HCT116 (cell line): ENCODE data around the gene PAM16. TPM values are rescaled to one million over a fixed set of nuclear protein-coding genes. Genes with fewer than 3 reads are reported as not detected.

ENCODE experiments used
- ATAC-seq: fragments of 200-7000 bp; cut with Tn5 transposase; 2 replicates; pipeline ENCODE4 v1.9.1; 2020; ENCODE audit warnings: mild to moderate bottlenecking, moderate library complexity
- BruUV-seq: library from RNA; stranded (reverse); fragments of 400-500 nt; replicated peaks from 2 replicates; lab custom pipeline; 2021; lab: Mats Ljungman, UMichigan
- CTCF ChIA-PET: fragments of 300-600 bp; sonication (Branson Sonifier 250); formaldehyde crosslinking; loops from one replicate; lab custom pipeline; 2021; ENCODE audit warnings: antibody characterized with exemption; lab: Charles Lee
- POLR2A ChIA-PET: fragments of 300-600, 350-600 bp; sonication (Branson Sonifier 250); formaldehyde crosslinking; loops from one replicate; lab custom pipeline; 2021; ENCODE audit warnings: antibody characterized with exemption; lab: Charles Lee
- RAD21 ChIA-PET, 2 experiments: fragments of 300-600 bp; sonication (Branson Sonifier 250); formaldehyde crosslinking; loops; one replicate each; lab custom pipeline; 2023; ENCODE audit warnings: low total read pairs in 2 of 2; ENCODE audit not compliant: uncharacterized antibody in 2 of 2, unreplicated experiment in 2 of 2, low non-redundant PET in 1 of 2; lab: Charles Lee
- DNase-seq: peaks from one replicate; pipeline ENCODE4 v3.0.0-alpha.2; 2010; ENCODE audit warnings: low read depth, low spot score
- H2AFZ ChIP-seq: fragments of 200-600 bp; shearing (Covaris generic), sonication (generic); 2 replicates; pipeline ENCODE4 v1.6.1; 2017; ENCODE audit warnings: low read depth, mixed run types, mixed read lengths, antibody characterized with exemption, low read length; ENCODE audit not compliant: poor library complexity, severe bottlenecking
- H3K27ac ChIP-seq: 2 replicates; pipeline ENCODE4 v1.5.1; 2012; ENCODE audit warnings: low read depth, low read length
- H3K27me3 ChIP-seq: fragments of 200-600 bp; sonication (generic); 2 replicates; pipeline ENCODE4 v1.6.1; 2016; ENCODE audit warnings: mixed run types, low read length, mixed read lengths; ENCODE audit not compliant: insufficient read depth
- H3K36me3 ChIP-seq, 2 experiments: fragments of 200-500 bp in 1 of 2; fragments of 200-600 bp in 1 of 2; sonication (Bioruptor generic) in 1 of 2; sonication (generic) in 1 of 2; 2 replicates each; pipeline versions ENCODE4 v1.5.1 to v1.6.1; 2014 to 2016; ENCODE audit warnings: low read length in 2 of 2, inconsistent platforms in 1 of 2, mixed read lengths in 1 of 2, mixed run types in 1 of 2; ENCODE audit not compliant: insufficient read depth in 2 of 2, control insufficient read depth in 1 of 2
- H3K4me1 ChIP-seq, 2 experiments: fragments of 200-600 bp in 1 of 2; sonication (generic) in 1 of 2; 2 replicates each; pipeline versions ENCODE4 v1.5.1 to v1.6.1; 2012 to 2017; ENCODE audit warnings: low read length in 2 of 2, inconsistent platforms in 1 of 2, mild to moderate bottlenecking in 1 of 2, mixed read lengths in 1 of 2, mixed run types in 1 of 2, moderate library complexity in 1 of 2; ENCODE audit not compliant: insufficient read depth in 2 of 2, control insufficient read depth in 1 of 2
- H3K4me2 ChIP-seq: fragments of 200-600 bp; sonication (generic); 2 replicates; pipeline ENCODE4 v1.6.1; 2017; ENCODE audit warnings: mixed run types, low read length, mixed read lengths
- H3K4me3 ChIP-seq, 2 experiments: fragments of 200-600 bp in 1 of 2; sonication (generic) in 1 of 2; replicated peaks in 1 of 2; 2 replicates each; pipeline ENCODE4 v1.5.1; 2011 to 2016; ENCODE audit warnings: low read length in 2 of 2, control low read depth in 1 of 2, low read depth in 1 of 2, mild to moderate bottlenecking in 1 of 2, mixed read lengths in 1 of 2, mixed run types in 1 of 2
- H3K79me2 ChIP-seq: fragments of 200-600 bp; sonication (generic); 2 replicates; pipeline ENCODE4 v1.6.1; 2017; ENCODE audit warnings: mild to moderate bottlenecking, mixed run types, low read length, moderate library complexity, mixed read lengths; ENCODE audit not compliant: insufficient read depth
- H3K9ac ChIP-seq: fragments of 200-600 bp; sonication (generic); 2 replicates; pipeline ENCODE4 v1.6.1; 2016; ENCODE audit warnings: low read length, mixed read lengths
- H3K9me2 ChIP-seq: fragments of 200-600 bp; sonication (generic), shearing (Covaris generic); 2 replicates; pipeline ENCODE4 v1.6.1; 2017; ENCODE audit warnings: mixed run types, mild to moderate bottlenecking, moderate library complexity; ENCODE audit not compliant: insufficient read depth
- H3K9me3 ChIP-seq, 2 experiments: fragments of 200-500 bp in 1 of 2; fragments of 200-600 bp in 1 of 2; sonication (Bioruptor generic) in 1 of 2; sonication (generic) in 1 of 2; 2 replicates each; pipeline ENCODE4 v1.6.1; 2014 to 2017; ENCODE audit warnings: low read length in 2 of 2, mixed read lengths in 2 of 2, inconsistent platforms in 1 of 2, low read depth in 1 of 2, mild to moderate bottlenecking in 1 of 2, mixed run types in 1 of 2, moderate library complexity in 1 of 2; ENCODE audit not compliant: control insufficient read depth in 1 of 2, insufficient read depth in 1 of 2
- H4K20me1 ChIP-seq: fragments of 200-600 bp; sonication (generic), shearing (Covaris generic); 2 replicates; pipeline ENCODE4 v1.6.1; 2017; ENCODE audit warnings: mixed run types, mild to moderate bottlenecking, moderate library complexity; ENCODE audit not compliant: insufficient read depth
- ATF3 ChIP-seq: IDR thresholded peaks from 2 replicates; pipeline ENCODE4 v1.6.1; 2012
- CBX3 ChIP-seq: IDR thresholded peaks from 2 replicates; pipeline ENCODE4 v1.6.1; 2012; ENCODE audit warnings: low read depth
- CTCF ChIP-seq, 3 experiments: fragments of 200-600 bp in 1 of 3; sonication (generic) in 1 of 3; IDR thresholded peaks in 2 of 3; conservative IDR thresholded peaks in 1 of 3; 2 replicates each; pipeline ENCODE4 v1.5.1; 2012 to 2017; ENCODE audit warnings: low read depth in 2 of 3, low read length in 2 of 3, antibody characterized with exemption in 1 of 3, borderline replicate concordance in 1 of 3, control low read depth in 1 of 3, mild to moderate bottlenecking in 1 of 3, mixed read lengths in 1 of 3, mixed run types in 1 of 3, moderate library complexity in 1 of 3; ENCODE audit not compliant: insufficient read depth in 1 of 3
- EGR1 ChIP-seq: IDR thresholded peaks from 2 replicates; pipeline ENCODE4 v1.6.1; 2012; ENCODE audit warnings: low read depth
- EZH2 ChIP-seq: fragments of 200-600 bp; sonication (generic); IDR thresholded peaks from 2 replicates; pipeline ENCODE4 v1.6.1; 2017; ENCODE audit warnings: antibody characterized with exemption, mixed run types
- EZH2phosphoT487 ChIP-seq: fragments of 200-600 bp; IDR thresholded peaks from 2 replicates; pipeline ENCODE4 v1.6.1; 2018; ENCODE audit warnings: antibody characterized with exemption, borderline replicate concordance
- FOSL1 ChIP-seq: IDR thresholded peaks from 2 replicates; pipeline ENCODE4 v1.6.1; 2012; ENCODE audit warnings: low read depth
- JUND ChIP-seq: IDR thresholded peaks from 2 replicates; pipeline ENCODE4 v1.6.1; 2012
- MAX ChIP-seq: IDR thresholded peaks from 2 replicates; pipeline ENCODE4 v1.6.1; 2012
- POLR2A ChIP-seq: IDR thresholded peaks from 2 replicates; pipeline ENCODE4 v1.7.0; 2011; ENCODE audit warnings: borderline replicate concordance; ENCODE audit not compliant: insufficient read depth, insufficient read length; ENCODE audit errors: extremely low read depth
- RAD21 ChIP-seq: IDR thresholded peaks from 2 replicates; pipeline ENCODE4 v1.6.1; 2012; ENCODE audit warnings: low read depth, mild to moderate bottlenecking
- REST ChIP-seq: IDR thresholded peaks from 2 replicates; pipeline ENCODE4 v1.6.1; 2012; ENCODE audit warnings: low read depth
- SIN3A ChIP-seq: IDR thresholded peaks from 2 replicates; pipeline ENCODE4 v1.6.1; 2012; ENCODE audit warnings: low read depth
- SP1 ChIP-seq: IDR thresholded peaks from 2 replicates; pipeline ENCODE4 v1.6.1; 2012; ENCODE audit warnings: low read depth
- SRF ChIP-seq: IDR thresholded peaks from 2 replicates; pipeline ENCODE4 v1.6.1; 2012; ENCODE audit warnings: low read depth
- TCF7L2 ChIP-seq: IDR thresholded peaks from 2 replicates; pipeline ENCODE4 v1.7.0; 2011; ENCODE audit warnings: borderline replicate concordance, inconsistent platforms; ENCODE audit not compliant: insufficient read depth, insufficient read length; ENCODE audit errors: extremely low read depth
- YY1 ChIP-seq: IDR thresholded peaks from 2 replicates; pipeline ENCODE4 v1.6.1; 2011; ENCODE audit warnings: low read length, low read depth, moderate library complexity, mild to moderate bottlenecking; ENCODE audit not compliant: insufficient replicate concordance; ENCODE audit errors: extremely low read depth
- ZBTB33 ChIP-seq: IDR thresholded peaks from 2 replicates; pipeline ENCODE4 v1.6.1; 2011; ENCODE audit warnings: mild to moderate bottlenecking, low read length, moderate library complexity; ENCODE audit not compliant: insufficient replicate concordance; ENCODE audit errors: extremely low read depth
- intact Hi-C: fragments of 100-400 bp; cut with micrococcal nuclease; formaldehyde crosslinking; loops from 2 replicates; pipeline ENCODE4 v1.10.0; 2022
- total RNA-seq: library from RNA; stranded (reverse); gene quantifications from one replicate; pipeline ENCODE4 v1.2.1, GENCODE V29; 2021; ENCODE audit not compliant: unreplicated experiment

The PAM16 gene
- total RNA-seq, 1 experiment from 2014 or later, result 102 TPM

- ChIA-PET POLR2A (no interaction called here), RAD21 (interaction anchor here in 1 of 2 experiments (0.8 kb wide), 1 partner anchor 17 kb away, joined by 3 read pairs; no protein-coding TSS in a partner anchor)
- Histone ChIP-seq H3K4me3 (peak overlapping the region; percentile 63 to 80), H3K79me2 (peaks cover 10% of the 10 kb centered on the region), H4K20me1 (no peaks in the 10 kb centered on the region), H2AFZ (no peak overlapping the region), H3K9me2 (no peaks in the 10 kb centered on the region), H3K4me2 (peak overlapping the region; percentile 78), H3K27ac (peak overlapping the region; percentile 45)
- ATAC-seq, result no peak
- intact Hi-C loops, result no loop called here
- TF ChIP-seq CTCF (IDR thresholded peaks at IDR 0.05 in 2 of 3, conservative IDR thresholded peaks at IDR 0.05 in 1 of 3; ENCODE audit: borderline replicate concordance in 1 of 3, insufficient read depth in 1 of 3, low read depth in 2 of 3, low read length in 2 of 3) (no peak), TCF7L2 (no peak), FOSL1 (no peak), RAD21 (no peak), EZH2 (no peak), ATF3 (no peak), JUND (no peak), SRF (no peak), YY1 (no peak), SIN3A (no peak), POLR2A (no peak), EGR1 (no peak), EZH2phosphoT487 (no peak), MAX (no peak), CBX3 (no peak), REST (no peak), SP1 (no peak), ZBTB33 (no peak)
- TF ChIP-seq, all 23 proteins: peak for 0
- BruUV-seq, result TSS peak; percentile 90
- H3K36me3 ChIP-seq, result no peaks in the 10 kb centered on the region
- no peaks in the 10 kb centered on the region for H3K9me3 ChIP-seq
- no peak for DNase-seq
- CTCF ChIA-PET, result no interaction called here
- H3K27me3 ChIP-seq, result no peaks in the 10 kb centered on the region
- peak overlapping the region; percentile 77 for H3K9ac ChIP-seq
- peaks cover 20 to 44% of the 10 kb centered on the region in 2 experiments for H3K4me1 ChIP-seq
These were observed 44.5 kb downstream of the PAM16 start for GRCh38 chr16:4306470-4307214.
